ENCODE data around the gene TCP1.
A peak's percentile ranks its signal among the peaks of the same experiment; 100 is the strongest.

- TF ChIP-seq POLR2A (IDR thresholded peaks at IDR 0.05; ENCODE audit: low read length), result peak; percentile 85
- TF ChIP-seq GATA1 (IDR thresholded peaks at IDR 0.05; ENCODE audit: low read depth, low read length), result no peak
These were observed 27.3 kb downstream of the TCP1 start, which contains the start of gene ACAT2 for GRCh38 chr6:159761873-159762680.
